HAP-1 (cell line): ENCODE data around the gene THRB.

Experiments used
- DNase-seq, 2 experiments: peaks; one replicate each; pipeline ENCODE4 v3.0.0-alpha.2; 2016 to 2020; ENCODE audit warnings: low spot score in 2 of 2
- H3K27me3 ChIP-seq: fragments of 250-450 bp; sonication (Bioruptor Pico); 2 replicates; pipeline ENCODE4 v1.5.1; 2020; ENCODE audit warnings: low read depth, mild to moderate bottlenecking, moderate library complexity
- H3K36me3 ChIP-seq: fragments of 250-450 bp; sonication (Bioruptor Pico); replicated peaks from 2 replicates; pipeline ENCODE4 v1.5.1; 2020; ENCODE audit warnings: mild to moderate bottlenecking
- H3K4me1 ChIP-seq: fragments of 250-450 bp; sonication (Bioruptor Pico); 2 replicates; pipeline ENCODE4 v1.5.1; 2020; ENCODE audit warnings: mild to moderate bottlenecking
- H3K4me3 ChIP-seq: fragments of 250-450 bp; sonication (Bioruptor Pico); 2 replicates; pipeline ENCODE4 v1.5.1; 2020; ENCODE audit warnings: mild to moderate bottlenecking, moderate library complexity
- H3K9me3 ChIP-seq: fragments of 250-450 bp; sonication (Bioruptor Pico); 2 replicates; pipeline ENCODE4 v1.5.1; 2020; ENCODE audit warnings: mild to moderate bottlenecking, moderate library complexity
- in situ Hi-C: fragments of 300-500 bp; cut with MboI; formaldehyde crosslinking; loops from 3 replicates; pipeline ENCODE4 v1.14.3; 2020; ENCODE audit warnings: low sequenced_read_pairs, inconsistent platforms, mixed read lengths

The THRB gene

GRCh38 chr3:24154013-24154695 lies 340.5 kb downstream of the THRB start:
- DNase-seq: no peak
- H3K27me3 ChIP-seq: no peaks in the 10 kb centered on the region
- no peak overlapping the region for H3K4me3 ChIP-seq
- H3K36me3 ChIP-seq: no peaks in the 10 kb centered on the region
- in situ Hi-C loops: no loop called here
- no peaks in the 10 kb centered on the region for H3K9me3 ChIP-seq
- no peaks in the 10 kb centered on the region for H3K4me1 ChIP-seq

DNA sequence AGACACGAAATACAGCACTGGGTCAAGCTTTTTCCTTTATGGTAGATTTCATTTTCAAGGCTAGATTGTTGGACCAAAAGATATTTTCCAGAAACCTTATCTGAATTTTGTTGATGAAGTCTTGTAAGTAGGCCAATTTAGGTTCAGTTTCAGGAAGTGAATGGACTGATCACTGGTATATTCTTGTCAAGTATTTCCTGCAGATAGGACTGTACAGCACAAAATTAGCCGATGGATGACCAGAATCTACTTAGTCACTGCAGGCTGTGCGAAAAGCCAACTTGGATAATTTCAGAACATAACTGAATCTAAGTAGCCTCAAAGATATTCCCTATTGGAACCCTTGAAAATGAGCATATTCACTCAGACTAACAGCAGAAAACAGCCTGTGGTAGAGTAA lies 343.1 kb downstream of the THRB start:
- Histone ChIP-seq H3K4me1 (no peaks in the 10 kb centered on the region), H3K9me3 (no peaks in the 10 kb centered on the region), H3K36me3 (no peaks in the 10 kb centered on the region), H3K4me3 (no peak overlapping the region), H3K27me3 (no peaks in the 10 kb centered on the region)
- DNase-seq: no peak
- in situ Hi-C loops: no loop called here

GRCh38 chr3:24149032-24149431 lies 345.6 kb downstream of the THRB start:
- Histone ChIP-seq H3K4me3 (no peak overlapping the region), H3K9me3 (no peaks in the 10 kb centered on the region), H3K27me3 (no peaks in the 10 kb centered on the region), H3K36me3 (no peaks in the 10 kb centered on the region), H3K4me1 (no peaks in the 10 kb centered on the region; the same call in 1 of the 2 replicates)
- no peak for DNase-seq
- in situ Hi-C loops: no loop called here

GRCh38 chr3:24145981-24146822 lies 348.4 kb downstream of the THRB start:
- DNase-seq: no peak
- in situ Hi-C loops: no loop called here
- H3K9me3 ChIP-seq: no peaks in the 10 kb centered on the region
- no peak overlapping the region for H3K4me3 ChIP-seq
- no peaks in the 10 kb centered on the region for H3K27me3 ChIP-seq
- no peaks in the 10 kb centered on the region; the same call in 1 of the 2 replicates for H3K4me1 ChIP-seq
- no peaks in the 10 kb centered on the region for H3K36me3 ChIP-seq

- Histone ChIP-seq H3K27me3 (no peaks in the 10 kb centered on the region), H3K9me3 (no peaks in the 10 kb centered on the region), H3K4me3 (no peak overlapping the region), H3K4me1 (no peaks in the 10 kb centered on the region; the same call in 1 of the 2 replicates), H3K36me3 (no peaks in the 10 kb centered on the region)
- in situ Hi-C loops: no loop called here
- DNase-seq: no peak
Observed at GRCh38 chr3:24145481-24145880, 349.2 kb downstream of the THRB start.

GRCh38 chr3:24142127-24142526 lies 352.5 kb downstream of the THRB start:
- no peaks in the 10 kb centered on the region; the same call in 1 of the 2 replicates for H3K4me1 ChIP-seq
- no peak for DNase-seq
- in situ Hi-C loops: no loop called here
- no peaks in the 10 kb centered on the region for H3K27me3 ChIP-seq
- no peaks in the 10 kb centered on the region for H3K36me3 ChIP-seq
- H3K9me3 ChIP-seq: no peaks in the 10 kb centered on the region
- no peak overlapping the region for H3K4me3 ChIP-seq

DNA sequence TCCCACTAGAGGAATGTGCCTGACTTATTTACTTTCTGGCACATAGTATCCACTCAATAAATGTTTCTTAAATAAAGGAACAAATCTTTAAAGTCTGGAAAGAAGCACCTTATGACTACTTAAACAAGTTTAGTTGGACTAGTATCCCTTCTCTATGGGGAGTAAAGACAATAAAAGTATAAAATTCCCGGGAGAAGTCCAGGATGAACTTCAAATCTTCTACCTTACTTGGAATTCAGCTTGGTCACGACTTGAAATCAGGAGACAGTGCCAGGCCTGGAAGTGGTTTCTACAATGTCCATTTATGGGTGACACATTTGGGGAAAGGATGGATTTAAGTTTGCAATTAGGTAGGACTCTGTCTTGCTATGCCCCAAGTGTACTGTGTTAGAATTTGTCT lies 353.1 kb downstream of the THRB start:
- H3K36me3 ChIP-seq: no peaks in the 10 kb centered on the region
- H3K9me3 ChIP-seq: no peaks in the 10 kb centered on the region
- in situ Hi-C loops: no loop called here
- no peak for DNase-seq
- H3K4me1 ChIP-seq: no peaks in the 10 kb centered on the region; the same call in 1 of the 2 replicates
- no peaks in the 10 kb centered on the region for H3K27me3 ChIP-seq
- no peak overlapping the region for H3K4me3 ChIP-seq

DNA sequence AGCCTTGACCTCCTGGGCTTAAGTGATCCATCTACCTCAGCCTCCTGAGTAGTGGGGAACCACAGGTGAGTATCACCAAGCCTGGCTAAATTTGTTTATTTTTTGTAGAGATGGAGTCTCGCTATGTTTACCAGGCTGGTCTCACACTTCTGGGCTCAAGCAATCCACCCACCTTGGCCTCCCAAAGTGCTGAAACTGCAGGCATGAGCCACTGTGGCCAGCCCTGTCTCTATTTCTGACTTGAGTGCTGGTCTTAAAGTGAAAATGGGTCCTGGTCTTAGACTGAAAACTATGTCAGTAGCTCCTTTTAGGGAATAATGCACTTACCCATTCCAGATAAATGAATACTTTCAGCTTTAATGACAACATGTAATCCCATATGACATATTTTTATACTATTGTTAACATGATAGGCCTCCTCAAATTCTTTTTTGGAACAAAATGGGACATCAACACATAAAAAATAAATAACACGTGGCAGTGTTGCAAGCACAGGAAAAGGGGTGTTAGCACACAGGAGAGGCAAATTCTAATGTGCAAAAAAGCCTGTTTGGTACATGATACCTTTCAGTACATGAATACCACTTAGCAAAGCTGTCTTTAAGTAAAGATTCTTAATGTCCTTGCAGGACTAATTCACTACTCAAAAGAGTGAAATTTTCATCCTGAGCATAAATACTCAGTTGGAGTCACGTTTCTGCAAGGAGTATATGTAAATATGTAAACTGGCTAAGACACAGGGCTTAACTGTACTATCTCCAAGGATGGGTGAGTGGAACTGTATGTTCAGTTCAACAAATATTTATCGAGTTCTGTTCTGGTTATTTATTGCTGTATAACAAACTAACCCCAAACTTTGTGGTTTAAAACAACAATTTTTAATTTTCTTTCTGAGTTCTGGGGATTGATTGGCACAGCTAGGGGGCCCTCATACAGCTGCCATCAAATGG lies 354.9 kb downstream of the THRB start:
- no peak for DNase-seq
- Histone ChIP-seq H3K4me3 (no peak overlapping the region), H3K4me1 (no peaks in the 10 kb centered on the region), H3K27me3 (no peaks in the 10 kb centered on the region), H3K9me3 (no peaks in the 10 kb centered on the region), H3K36me3 (no peaks in the 10 kb centered on the region)
- in situ Hi-C loops: no loop called here

- Histone ChIP-seq H3K36me3 (no peaks in the 10 kb centered on the region), H3K9me3 (no peaks in the 10 kb centered on the region), H3K4me1 (no peaks in the 10 kb centered on the region), H3K4me3 (no peak overlapping the region), H3K27me3 (no peaks in the 10 kb centered on the region)
- no peak for DNase-seq
- in situ Hi-C loops: no loop called here
Observed at GRCh38 chr3:24138876-24139256, 355.8 kb downstream of the THRB start.

- no peaks in the 10 kb centered on the region for H3K4me1 ChIP-seq
- DNase-seq: no peak
- H3K36me3 ChIP-seq: no peaks in the 10 kb centered on the region
- H3K4me3 ChIP-seq: no peak overlapping the region
- no peaks in the 10 kb centered on the region for H3K9me3 ChIP-seq
- no peaks in the 10 kb centered on the region for H3K27me3 ChIP-seq
- in situ Hi-C loops: no loop called here
Observed at GRCh38 chr3:24137958-24138875, 356.4 kb downstream of the THRB start.

- no peaks in the 10 kb centered on the region for H3K4me1 ChIP-seq
- H3K4me3 ChIP-seq: no peak overlapping the region
- H3K27me3 ChIP-seq: no peaks in the 10 kb centered on the region
- in situ Hi-C loops: no loop called here
- H3K36me3 ChIP-seq: no peaks in the 10 kb centered on the region
- DNase-seq: no peak
- no peaks in the 10 kb centered on the region for H3K9me3 ChIP-seq
Observed at GRCh38 chr3:24137334-24137733, 357.3 kb downstream of the THRB start.

- no peaks in the 10 kb centered on the region for H3K27me3 ChIP-seq
- H3K4me1 ChIP-seq: no peaks in the 10 kb centered on the region
- no peaks in the 10 kb centered on the region for H3K9me3 ChIP-seq
- H3K4me3 ChIP-seq: no peak overlapping the region
- in situ Hi-C loops: no loop called here
- no peak for DNase-seq
- no peaks in the 10 kb centered on the region for H3K36me3 ChIP-seq
Observed at GRCh38 chr3:24136624-24137310, 357.9 kb downstream of the THRB start.
